Pancreas (tissue), 10 donors: ENCODE results near the gene RPL35A. TPM values are rescaled to one million over a fixed set of nuclear protein-coding genes. Genes with fewer than 3 reads are reported as not detected.
A peak's percentile ranks its signal among the peaks of the same experiment; 100 is the strongest.
"Not testable (repeated sequence)": the region's sequence is repeated elsewhere in the genome, so short reads cannot be mapped to it uniquely, and the experiment has no call there.

Source experiments
- ATAC-seq, 4 donors: fragments of 200-7000 bp; cut with Tn5 transposase; one replicate each; pipeline versions ENCODE4 v1.8.0 to v1.9.1; 2020; ENCODE audit warnings: mild to moderate bottlenecking in 4 of 4, moderate library complexity in 4 of 4
- DNase-seq, 6 donors: peaks; one replicate each; pipeline ENCODE4 v3.0.0-alpha.2; 2020
- FAIRE-seq: peaks from 2 replicates; lab custom pipeline; 2012; peaks lifted over from hg19 to GRCh38; lab: Jason Lieb, UNC
- H3K27ac ChIP-seq, 4 donors: fragments of 200-600 bp; sonication (generic); 1 replicate in 3 of 4; 2 replicates in 1 of 4; pipeline versions ENCODE4 v1.5.0 to v1.8.0; 2020
- H3K27me3 ChIP-seq, 4 donors: fragments of 200-600 bp; one replicate each; pipeline ENCODE4 v1.8.0; 2021
- H3K36me3 ChIP-seq, 3 donors: fragments of 200-600 bp; sonication (generic) in 1 of 3; one replicate each; pipeline versions ENCODE4 v1.5.0 to v1.8.0; 2020 to 2021
- H3K4me1 ChIP-seq, 3 donors: fragments of 200-600 bp; one replicate each; pipeline ENCODE4 v1.8.0; 2021
- H3K4me3 ChIP-seq, 4 donors: fragments of 200-600 bp; sonication (generic) in 2 of 4; one replicate each; pipeline versions ENCODE4 v1.5.0 to v1.8.0; 2020 to 2021
- H3K9me3 ChIP-seq, 4 donors: fragments of 200-600 bp; one replicate each; pipeline ENCODE4 v1.8.0; 2021
- WGBS, 2 donors: extraction: QIAGEN DNeasy Blood & Tissue Kit; methylation state at CpG; one replicate each; pipeline ENCODE4 v1.1.7; 2013; 5-methylcytosine and 5-hydroxymethylcytosine counted together
- intact Hi-C, 3 donors: fragments of 100-400 bp; cut with DNase I; formaldehyde crosslinking; loops; one replicate each; pipeline versions ENCODE4 v1.11.1 to v1.14.2; 2022
- polyA plus RNA-seq, 2 donors: library from polyadenylated mRNA; stranded (reverse); fragments of 200-250 nt; gene quantifications; one replicate each; pipeline ENCODE4 v1.2.3, GENCODE V29; 2013
- total RNA-seq, 6 donors: library from RNA; stranded (reverse); fragmentation: NEBNext Ultra II Directional in 4 of 6; extraction: Animal tissue kit (Norgen Biotek cat#: 25700) in 4 of 6; gene quantifications; one replicate each; pipeline versions ENCODE4 v1.2.1 to v1.2.4, GENCODE V29; 2021 to 2023
- TF ChIP-seq, protein P1 (sequence below), 4 donors: fragments of 200-600 bp; sonication (generic) in 3 of 4; IDR thresholded peaks; one replicate each; pipeline versions ENCODE4 v1.5.0 to v1.8.0; 2021; ENCODE audit warnings: antibody characterized with exemption in 4 of 4
- donor health status: healthy with polysubstance abuse.
- donor health status: DM: no; HTN: no; CAD: no; lungs with moderate emphysema.
- donor health status: DM: no; HTN: no; CAD: no.
- donor health status: control.
- donor health status: control.
- donor health status: Bipolar disorder and iron deficiency.
- donor health status: DM: yes; HTN: yes; CAD: no.
- donor health status: DM: no; HTN: no; CAD: no.
- donor health status: DM: no; HTN: no; CAD: no.
- donor health status: DM: yes; HTN: yes; CAD: no.

RPL35A gene
- total and polyA plus RNA-seq, 8 donors = 466 to 1,015 (median 752) TPM

DNA sequence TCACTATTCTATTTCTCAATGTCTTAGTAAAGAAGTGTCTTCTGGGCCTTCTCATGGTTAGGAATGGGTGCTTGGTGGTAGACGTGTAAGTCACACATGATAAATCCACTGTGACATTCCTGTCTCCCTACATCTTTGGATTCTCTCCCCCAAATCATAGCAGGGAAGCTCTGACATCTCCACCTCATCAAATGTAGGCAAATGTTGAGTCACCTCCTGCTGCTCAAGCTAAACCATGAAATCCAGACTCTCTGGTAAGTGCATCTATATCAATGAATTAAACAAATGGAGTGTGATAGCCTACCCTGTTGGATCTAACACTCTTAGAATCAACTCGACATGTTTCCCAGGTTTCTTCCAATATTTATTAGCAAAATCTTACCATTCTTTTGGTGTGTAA lies 42.8 kb upstream of the RPL35A start:
- DNase-seq = no peak
- TF ChIP-seq, protein P1, sequence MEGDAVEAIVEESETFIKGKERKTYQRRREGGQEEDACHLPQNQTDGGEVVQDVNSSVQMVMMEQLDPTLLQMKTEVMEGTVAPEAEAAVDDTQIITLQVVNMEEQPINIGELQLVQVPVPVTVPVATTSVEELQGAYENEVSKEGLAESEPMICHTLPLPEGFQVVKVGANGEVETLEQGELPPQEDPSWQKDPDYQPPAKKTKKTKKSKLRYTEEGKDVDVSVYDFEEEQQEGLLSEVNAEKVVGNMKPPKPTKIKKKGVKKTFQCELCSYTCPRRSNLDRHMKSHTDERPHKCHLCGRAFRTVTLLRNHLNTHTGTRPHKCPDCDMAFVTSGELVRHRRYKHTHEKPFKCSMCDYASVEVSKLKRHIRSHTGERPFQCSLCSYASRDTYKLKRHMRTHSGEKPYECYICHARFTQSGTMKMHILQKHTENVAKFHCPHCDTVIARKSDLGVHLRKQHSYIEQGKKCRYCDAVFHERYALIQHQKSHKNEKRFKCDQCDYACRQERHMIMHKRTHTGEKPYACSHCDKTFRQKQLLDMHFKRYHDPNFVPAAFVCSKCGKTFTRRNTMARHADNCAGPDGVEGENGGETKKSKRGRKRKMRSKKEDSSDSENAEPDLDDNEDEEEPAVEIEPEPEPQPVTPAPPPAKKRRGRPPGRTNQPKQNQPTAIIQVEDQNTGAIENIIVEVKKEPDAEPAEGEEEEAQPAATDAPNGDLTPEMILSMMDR (IDR thresholded peaks at IDR 0.05) = no peak
- H3K27me3 ChIP-seq = no peaks in the 10 kb centered on the region
- H3K4me3 ChIP-seq = no peak overlapping the region
- 55% methylated on average over 2 of the region's 2 CpGs for WGBS, 2 donors
- peaks cover 0 to 3% (median 0%) of the 10 kb centered on the region in 3 donors for H3K4me1 ChIP-seq
- intact Hi-C loops = no loop called here
- H3K36me3 ChIP-seq = no peaks in the 10 kb centered on the region
- FAIRE-seq = no peak
- H3K9me3 ChIP-seq = no peaks in the 10 kb centered on the region
- ATAC-seq = no peak
- no peak overlapping the region for H3K27ac ChIP-seq

GRCh38 chr3:197908550-197908949 lies 41.4 kb upstream of the RPL35A start:
- intact Hi-C loops, H3K4me1 ChIP-seq, H3K36me3 ChIP-seq, H3K27ac ChIP-seq, H3K9me3 ChIP-seq, H3K4me3 ChIP-seq, ATAC-seq, DNase-seq, H3K27me3 ChIP-seq, FAIRE-seq: not testable (repeated sequence)
- 85 to 94% methylated on average over 2 of the region's 2 CpGs for WGBS, 2 donors

- H3K27me3 ChIP-seq = no peaks in the 10 kb centered on the region
- no peaks in the 10 kb centered on the region for H3K9me3 ChIP-seq
- ATAC-seq = no peak
- FAIRE-seq = no peak
- peaks cover 0 to 3% (median 0%) of the 10 kb centered on the region in 3 donors for H3K4me1 ChIP-seq
- no peak for DNase-seq
- no peak overlapping the region for H3K4me3 ChIP-seq
- intact Hi-C loops = no loop called here
- WGBS, 2 donors = 69 to 70% methylated on average over 4 of the region's 4 CpGs
- TF ChIP-seq, protein P1 (IDR thresholded peaks at IDR 0.05) = no peak
- no peaks in the 10 kb centered on the region for H3K36me3 ChIP-seq
- H3K27ac ChIP-seq = no peak overlapping the region
These were observed 40.9 kb upstream of the RPL35A start for GRCh38 chr3:197908957-197909701.

GRCh38 chr3:197912741-197913476 lies 37.1 kb upstream of the RPL35A start:
- Histone ChIP-seq H3K9me3 (no peaks in the 10 kb centered on the region), H3K4me3 (no peak overlapping the region), H3K4me1 (no peaks in the 10 kb centered on the region), H3K27me3 (no peaks in the 10 kb centered on the region), H3K27ac (no peak overlapping the region), H3K36me3 (no peaks in the 10 kb centered on the region)
- intact Hi-C loops = no loop called here
- ATAC-seq (peak; percentile 49 to 72 (median 58)), DNase-seq (peak in 1 of 6 donors; percentile 30), FAIRE-seq (no peak)
- TF ChIP-seq, protein P1 (IDR thresholded peaks at IDR 0.05) = no peak
- WGBS, 2 donors = 71 to 77% methylated on average over 33 of the region's 33 CpGs

DNA sequence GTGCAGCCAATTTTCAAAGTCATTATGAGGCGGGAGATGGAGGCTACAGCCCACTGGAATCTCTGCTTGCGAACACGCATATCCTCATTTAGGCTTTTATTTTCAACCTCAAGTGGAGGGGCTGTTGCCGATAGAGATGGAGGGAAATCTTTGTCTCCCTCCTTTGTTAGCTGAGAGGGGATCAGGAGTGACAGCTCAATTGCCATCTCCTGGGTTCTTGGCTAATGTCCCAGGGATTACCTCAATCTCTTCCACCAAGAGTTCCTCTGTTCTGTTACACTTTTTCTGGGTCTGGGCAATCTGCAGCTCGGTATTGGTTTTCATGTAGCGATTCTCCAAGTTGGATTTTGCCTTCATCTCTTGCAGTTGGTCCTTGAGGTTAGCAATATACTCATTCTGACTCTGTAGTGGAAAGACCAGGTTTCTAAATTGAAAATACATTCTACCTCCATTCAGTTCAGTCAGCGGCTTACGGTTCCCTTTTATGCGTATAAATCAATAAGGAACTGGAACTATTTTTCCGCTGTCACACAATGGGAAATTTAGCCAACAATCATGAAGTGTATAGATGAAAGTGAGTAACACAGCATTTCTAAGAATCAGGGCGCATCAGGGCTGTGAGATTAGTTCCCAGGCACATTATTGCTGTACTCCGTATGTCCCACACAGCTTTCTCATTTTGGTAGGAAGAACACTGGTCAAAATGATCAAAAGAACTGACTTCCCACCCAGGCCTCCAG lies 36.2 kb upstream of the RPL35A start:
- H3K27me3 ChIP-seq = no peaks in the 10 kb centered on the region
- WGBS, 2 donors = 95 to 96% methylated on average over 12 of the region's 12 CpGs
- FAIRE-seq = no peak
- intact Hi-C loops = no loop called here
- no peaks in the 10 kb centered on the region for H3K9me3 ChIP-seq
- DNase-seq = no peak
- no peak for ATAC-seq
- TF ChIP-seq, protein P1 (IDR thresholded peaks at IDR 0.05) = no peak
- H3K36me3 ChIP-seq = no peaks in the 10 kb centered on the region
- H3K4me1 ChIP-seq = no peaks in the 10 kb centered on the region
- no peak overlapping the region for H3K4me3 ChIP-seq
- H3K27ac ChIP-seq = no peak overlapping the region

- H3K4me1 ChIP-seq, H3K27me3 ChIP-seq, H3K27ac ChIP-seq, DNase-seq, H3K4me3 ChIP-seq, H3K36me3 ChIP-seq, FAIRE-seq, intact Hi-C loops, ATAC-seq, H3K9me3 ChIP-seq: not testable (repeated sequence)
- WGBS, 2 donors = 81 to 92% methylated on average over 21 to 22 of the region's 24 CpGs
These were observed 28.3 kb upstream of the RPL35A start for GRCh38 chr3:197921429-197922275.
